22Rv1 (cell line): Measurements from ENCODE around the gene SLC1A1.

Experiments used
- H3K27ac ChIP-seq: fragments of 450-650 bp; 2 replicates; pipeline ENCODE4 v1.5.1; 2017
- CTCF ChIP-seq: fragments of 450-650 bp; IDR thresholded peaks from 2 replicates; pipeline ENCODE4 v1.5.1; 2017; ENCODE audit warnings: mild to moderate bottlenecking
- ZFX ChIP-seq: fragments of 450-650 bp; IDR thresholded peaks from 2 replicates; pipeline ENCODE4 v1.6.1; 2017; ENCODE audit warnings: antibody characterized with exemption, borderline replicate concordance

The SLC1A1 gene

GRCh38 chr9:4573634-4574389, 83.5 kb downstream of the SLC1A1 start:
- TF ChIP-seq CTCF (no peak), ZFX (no peak)
- no peak overlapping the region for H3K27ac ChIP-seq

- H3K27ac ChIP-seq: no peak overlapping the region
- TF ChIP-seq ZFX: no peak
- TF ChIP-seq CTCF: no peak
Observed at GRCh38 chr9:4574657-4575243, 84.5 kb downstream of the SLC1A1 start.

- no peak overlapping the region for H3K27ac ChIP-seq
- TF ChIP-seq ZFX (no peak), CTCF (no peak)
Observed at GRCh38 chr9:4575997-4576396, 85.7 kb downstream of the SLC1A1 start.

GRCh38 chr9:4576448-4576847, 86.2 kb downstream of the SLC1A1 start:
- TF ChIP-seq ZFX (no peak), CTCF (no peak)
- H3K27ac ChIP-seq: no peak overlapping the region

GRCh38 chr9:4579001-4579400, 88.7 kb downstream of the SLC1A1 start:
- no peak overlapping the region for H3K27ac ChIP-seq
- TF ChIP-seq ZFX (no peak), CTCF (no peak)

- H3K27ac ChIP-seq: no peak overlapping the region
- no peak for TF ChIP-seq CTCF
- no peak for TF ChIP-seq ZFX
Observed at GRCh38 chr9:4581035-4581760, 90.9 kb downstream of the SLC1A1 start.
